ENCODE results near the gene SUSD2.
"Not testable (repeated sequence)": the region's sequence is repeated elsewhere in the genome, so short reads cannot be mapped to it uniquely, and the experiment has no call there.

SUSD2 gene

GRCh38 chr22:24233235-24233634 is 51.9 kb downstream of the SUSD2 start:
- no peak for FAIRE-seq
- no peak for TF ChIP-seq CTCF (IDR thresholded peaks at IDR 0.05; ENCODE audit: insufficient read depth, missing control alignments)

GRCh38 chr22:24233816-24234215 is 52.5 kb downstream of the SUSD2 start:
- no peak for TF ChIP-seq CTCF (IDR thresholded peaks at IDR 0.05; ENCODE audit: insufficient read depth, missing control alignments)
- FAIRE-seq (no peak), DNase-seq (ENCODE audit: insufficient read length, low spot score) (no peak)

More at GRCh38 chr22:24233235-24233634, 51.9 kb downstream of the SUSD2 start:
- no peak for DNase-seq (ENCODE audit: insufficient read length, low spot score)

GRCh38 chr22:24235315-24235714 is 54.0 kb downstream of the SUSD2 start:
- FAIRE-seq (no peak), DNase-seq (ENCODE audit: insufficient read length, low spot score) (no peak)
- no peak for TF ChIP-seq CTCF (IDR thresholded peaks at IDR 0.05; ENCODE audit: insufficient read depth, missing control alignments)

GRCh38 chr22:24236656-24237055 is 55.4 kb downstream of the SUSD2 start:
- DNase-seq (ENCODE audit: insufficient read length, low spot score) (no peak), FAIRE-seq (no peak)
- TF ChIP-seq CTCF (IDR thresholded peaks at IDR 0.05; ENCODE audit: insufficient read depth, missing control alignments): no peak

GRCh38 chr22:24238101-24238694 is 56.9 kb downstream of the SUSD2 start:
- not testable (repeated sequence) for FAIRE-seq; DNase-seq (ENCODE audit: insufficient read length, low spot score)
